ENCODE data around the gene GPR152.
"Not testable (repeated sequence)": the region's sequence is repeated elsewhere in the genome, so short reads cannot be mapped to it uniquely, and the experiment has no call there.

GPR152 gene

GRCh38 chr11:67439321-67440228, 13.0 kb downstream of the GPR152 start:
- no peak for DNase-seq (ENCODE audit: low spot score)

GRCh38 chr11:67438158-67438902, 14.2 kb downstream of the GPR152 start:
- DNase-seq (ENCODE audit: low spot score): no peak

- DNase-seq (ENCODE audit: low spot score): no peak
These were observed 14.7 kb downstream of the GPR152 start for GRCh38 chr11:67437809-67438157.

- no peak for DNase-seq (ENCODE audit: low spot score)
These were observed 15.3 kb downstream of the GPR152 start, which contains the start of gene PTPRCAP for GRCh38 chr11:67437082-67437808. TSS of gene PTPRCAP (minus strand) at chr11:67437682. CDS start at chr11:67437619, 63 bp downstream.

GRCh38 chr11:67436459-67437081, 16.0 kb downstream of the GPR152 start:
- no peak for DNase-seq (ENCODE audit: low spot score)

- DNase-seq (ENCODE audit: low spot score): no peak
These were observed 16.6 kb downstream of the GPR152 start for GRCh38 chr11:67435727-67436458.

- no peak for DNase-seq (ENCODE audit: low spot score)
These were observed 17.4 kb downstream of the GPR152 start for GRCh38 chr11:67435031-67435726.

- DNase-seq (ENCODE audit: low spot score): no peak
These were observed 18.1 kb downstream of the GPR152 start for GRCh38 chr11:67434395-67434881.

- DNase-seq (ENCODE audit: low spot score): no peak
These were observed 18.8 kb downstream of the GPR152 start for GRCh38 chr11:67433536-67434394.

- no peak for DNase-seq (ENCODE audit: low spot score)
These were observed 19.7 kb downstream of the GPR152 start for GRCh38 chr11:67432655-67433349.

GRCh38 chr11:67431346-67432249, 20.9 kb downstream of the GPR152 start:
- no peak for DNase-seq (ENCODE audit: low spot score)

- no peak for DNase-seq (ENCODE audit: low spot score)
These were observed 22.8 kb downstream of the GPR152 start for GRCh38 chr11:67429722-67430121.

- DNase-seq (ENCODE audit: low spot score): no peak
These were observed 23.4 kb downstream of the GPR152 start for GRCh38 chr11:67429038-67429668.

- peak; percentile 97 for DNase-seq (ENCODE audit: low spot score)
These were observed 24.2 kb downstream of the GPR152 start, which contains the start of gene RPS6KB2 for GRCh38 chr11:67428052-67429001. TSS of gene RPS6KB2 (plus strand) at chr11:67428494. CDS start at chr11:67428546, 52 bp downstream.

- DNase-seq (ENCODE audit: low spot score): not testable (repeated sequence)
These were observed 25.1 kb downstream of the GPR152 start for GRCh38 chr11:67427364-67427859.

Data from globus pallidus (tissue), 1 donor.